NCI-H510A treated with DMSO at 0.1 percent for 48 hours (cell line): Measurements from ENCODE around the gene PRDM16.

ENCODE experiments used
- DNase-seq: peaks from one replicate; lab custom pipeline; 2025; lab: John Stamatoyannopoulos, UW

PRDM16 gene

GRCh38 chr1:3069491-3070308 lies 697 bp downstream of the PRDM16 start:
- no peak for DNase-seq

DNA sequence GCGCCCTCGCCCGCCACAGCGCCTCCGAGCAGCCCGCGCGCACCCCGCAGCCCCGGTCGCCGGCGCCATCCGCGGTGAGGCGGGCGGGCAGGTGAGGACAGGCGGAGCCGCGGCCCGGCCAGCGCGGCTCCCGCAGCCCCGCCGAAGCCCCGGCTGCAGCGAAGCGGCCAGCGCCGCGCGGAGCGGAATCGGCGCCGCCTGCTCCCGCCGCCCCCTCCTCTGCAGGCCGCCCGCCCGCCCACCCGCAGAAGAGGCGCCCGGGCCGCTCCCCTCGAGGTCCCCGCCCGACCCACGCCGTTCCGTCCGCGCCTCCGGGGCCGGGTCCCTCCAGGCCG lies 1.3 kb downstream of the PRDM16 start:
- no peak for DNase-seq

- DNase-seq, result no peak
Observed at GRCh38 chr1:3070644-3071564, 1.9 kb downstream of the PRDM16 start.

DNA sequence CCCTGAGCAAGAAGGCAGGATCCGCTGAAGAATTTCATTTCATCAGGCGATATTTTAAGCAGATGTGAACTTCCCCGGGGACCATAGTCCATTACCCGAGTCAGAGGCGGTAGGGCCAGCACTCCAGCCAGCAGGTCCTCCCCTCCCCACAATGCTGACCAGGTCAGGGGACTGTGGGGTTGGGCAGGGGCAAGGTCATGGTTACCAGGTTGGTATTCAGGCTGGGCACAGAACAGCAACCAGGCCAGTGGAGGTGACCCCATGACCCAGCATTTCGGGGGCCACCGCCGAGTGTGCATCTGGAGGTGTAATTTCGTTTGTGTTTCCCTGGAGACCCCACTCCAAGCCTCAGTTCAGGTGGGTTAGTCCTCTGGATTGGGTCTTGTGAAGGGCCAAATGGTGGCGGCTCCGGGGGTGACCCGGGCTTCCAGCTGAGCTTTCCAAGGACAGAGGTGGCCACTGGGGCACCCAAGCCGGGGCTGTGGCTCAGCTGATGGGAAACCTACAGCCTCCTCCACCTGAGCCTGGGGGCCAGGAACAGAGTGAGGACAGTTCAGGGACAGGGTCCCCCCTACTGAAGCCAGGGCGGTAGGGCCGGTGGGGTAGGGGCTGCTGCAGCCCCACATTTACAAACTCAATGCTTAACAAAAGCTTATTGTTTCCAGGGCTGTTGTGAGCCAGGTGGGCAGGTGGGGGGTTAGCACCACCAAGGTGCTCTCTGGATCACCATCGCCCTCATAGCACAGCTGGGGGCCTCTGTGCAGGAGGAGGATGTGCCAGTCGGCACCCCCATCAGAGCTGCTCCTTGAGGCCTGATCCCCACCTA lies 2.8 kb downstream of the PRDM16 start:
- no peak for DNase-seq

DNA sequence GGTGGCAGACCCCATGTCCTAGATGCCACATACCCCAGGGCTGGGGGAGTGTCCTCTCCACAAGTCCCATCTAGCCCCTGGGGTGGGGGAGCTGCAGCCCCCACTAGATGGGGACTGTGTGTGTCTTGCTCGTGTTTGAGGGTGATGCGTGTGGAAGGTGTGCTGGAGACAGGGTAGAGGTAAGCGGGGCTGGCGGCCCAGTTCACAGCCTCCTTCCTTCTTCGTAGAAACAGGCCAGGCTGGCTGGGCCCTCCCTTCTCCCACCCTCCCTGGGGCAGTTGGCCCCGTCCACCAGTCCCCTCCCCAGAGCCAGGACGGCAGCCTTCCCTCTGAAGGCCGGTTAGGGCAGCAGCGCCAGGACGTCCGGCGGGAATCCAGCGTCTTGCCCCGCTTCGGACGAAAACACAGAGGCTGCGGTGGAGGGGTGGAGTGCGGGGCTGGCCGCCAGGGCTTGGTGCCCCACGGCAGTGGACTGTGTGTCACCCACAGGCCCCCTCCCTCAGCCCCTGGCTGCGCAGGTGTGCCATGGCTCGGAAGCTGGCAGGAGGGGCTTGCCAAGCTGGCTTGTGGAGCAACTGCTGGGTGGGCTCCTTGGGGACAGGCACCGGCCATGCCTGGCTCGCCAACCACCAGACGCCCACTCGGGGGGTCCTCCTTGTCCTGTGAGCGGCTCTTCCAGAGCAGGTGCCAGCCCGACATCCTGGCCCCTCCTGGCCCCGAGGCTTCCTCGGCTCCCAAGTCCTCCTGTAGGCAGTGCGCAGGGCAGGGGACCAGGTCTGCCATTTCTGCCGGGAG lies 3.6 kb downstream of the PRDM16 start:
- DNase-seq, result no peak

DNA sequence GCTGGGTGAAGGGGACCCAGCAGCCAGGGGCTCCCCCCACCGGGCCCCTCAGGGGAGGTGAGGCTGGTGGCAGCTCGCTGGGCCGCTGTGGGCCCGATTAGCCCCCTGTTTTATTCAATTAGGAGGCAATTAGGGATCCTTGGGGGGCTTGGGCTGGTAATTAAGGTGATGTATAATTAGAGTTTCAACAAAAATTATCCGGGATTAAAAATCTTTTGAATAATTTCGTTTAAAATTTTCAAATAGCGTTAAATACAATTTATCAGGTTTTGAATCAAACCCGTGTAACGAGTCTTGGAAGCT lies 4.1 kb downstream of the PRDM16 start:
- DNase-seq, result no peak

DNA sequence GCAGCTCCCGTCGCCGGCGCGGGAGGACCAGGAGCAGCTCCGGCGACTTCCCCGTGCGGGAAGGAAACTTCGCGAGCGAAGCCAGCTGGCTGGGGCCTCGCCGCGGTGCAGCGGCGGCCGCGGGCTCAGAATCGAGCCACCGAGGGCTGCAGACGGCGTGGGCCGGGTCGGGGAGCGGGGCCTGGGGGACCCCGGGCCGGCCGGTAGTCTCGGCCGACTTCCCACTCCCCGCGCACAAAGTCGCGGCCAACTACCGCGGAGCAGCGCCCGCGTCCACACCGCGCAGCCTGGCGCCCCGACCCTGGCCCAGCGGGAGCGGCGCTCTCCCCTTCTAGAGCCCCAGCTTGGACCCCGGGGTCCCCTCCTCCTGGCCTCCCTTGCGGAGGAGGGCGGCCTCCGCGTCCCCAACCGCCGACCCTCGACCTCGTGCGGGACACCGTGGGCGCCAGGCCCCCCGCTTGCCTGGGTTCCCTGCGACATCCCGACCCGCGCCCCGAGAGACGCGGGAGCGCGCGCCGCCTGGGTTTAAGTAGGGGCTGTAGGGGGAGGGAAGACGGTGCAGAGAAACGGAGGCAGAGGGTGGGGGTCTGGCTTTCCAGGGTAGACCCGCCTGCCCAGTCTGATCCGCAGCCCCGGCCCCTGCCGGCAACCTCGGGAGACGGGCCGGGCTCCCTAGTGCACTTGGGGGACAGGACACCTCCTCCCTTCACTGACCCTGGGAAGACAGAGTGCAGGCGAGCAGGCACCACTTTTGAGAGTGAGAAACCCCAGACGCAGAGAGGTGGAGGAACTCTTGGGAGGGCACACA lies 4.7 kb downstream of the PRDM16 start:
- DNase-seq, result no peak

- DNase-seq, result no peak
Observed at GRCh38 chr1:3074297-3074741, 5.3 kb downstream of the PRDM16 start.

- no peak for DNase-seq
Observed at GRCh38 chr1:3074800-3075199, 5.8 kb downstream of the PRDM16 start.

GRCh38 chr1:3075666-3076362 lies 6.8 kb downstream of the PRDM16 start:
- DNase-seq, result no peak

DNA sequence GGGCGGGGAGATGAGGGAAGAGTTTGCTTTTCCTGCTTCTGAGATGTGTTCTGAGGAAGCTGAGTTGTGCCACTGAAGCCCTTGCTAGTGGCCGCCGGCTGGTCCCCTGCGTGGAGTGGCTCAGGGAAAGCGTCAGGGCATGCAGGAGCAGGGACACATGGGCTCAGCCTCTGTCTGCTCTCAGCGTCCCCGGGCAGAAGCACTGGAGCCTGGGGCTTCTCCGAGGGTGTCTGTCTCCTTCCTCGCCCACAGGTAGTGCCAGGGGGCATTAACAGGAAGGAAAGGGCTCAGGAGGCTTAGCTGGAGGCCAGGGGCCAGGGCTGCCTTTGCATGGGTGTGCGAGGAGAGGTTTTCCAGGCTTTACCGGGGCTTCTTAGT lies 7.3 kb downstream of the PRDM16 start:
- no peak for DNase-seq

- no peak for DNase-seq
Observed at GRCh38 chr1:3077081-3077480, 8.1 kb downstream of the PRDM16 start.

DNA sequence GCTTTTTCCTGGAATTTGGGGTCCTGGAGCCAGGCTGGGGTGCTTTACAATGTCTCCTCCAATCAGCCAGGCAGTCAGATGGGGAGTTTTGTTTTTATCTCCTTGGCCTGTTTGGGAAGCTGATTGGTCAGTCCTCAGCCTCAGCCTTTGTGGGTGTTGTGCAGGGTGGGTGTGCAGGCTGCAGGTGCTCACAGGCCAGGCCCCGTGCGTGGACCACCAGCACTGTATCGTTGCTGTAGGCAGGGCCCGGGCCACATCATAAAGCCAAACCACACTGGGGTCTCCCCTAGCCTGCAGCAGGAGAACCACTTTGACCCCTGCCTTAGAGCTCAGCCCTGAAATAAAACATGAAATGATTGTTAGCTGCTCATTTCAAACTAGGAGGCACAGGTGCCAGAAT lies 8.6 kb downstream of the PRDM16 start:
- no peak for DNase-seq

- no peak for DNase-seq
Observed at GRCh38 chr1:3078430-3078861, 9.4 kb downstream of the PRDM16 start.

DNA sequence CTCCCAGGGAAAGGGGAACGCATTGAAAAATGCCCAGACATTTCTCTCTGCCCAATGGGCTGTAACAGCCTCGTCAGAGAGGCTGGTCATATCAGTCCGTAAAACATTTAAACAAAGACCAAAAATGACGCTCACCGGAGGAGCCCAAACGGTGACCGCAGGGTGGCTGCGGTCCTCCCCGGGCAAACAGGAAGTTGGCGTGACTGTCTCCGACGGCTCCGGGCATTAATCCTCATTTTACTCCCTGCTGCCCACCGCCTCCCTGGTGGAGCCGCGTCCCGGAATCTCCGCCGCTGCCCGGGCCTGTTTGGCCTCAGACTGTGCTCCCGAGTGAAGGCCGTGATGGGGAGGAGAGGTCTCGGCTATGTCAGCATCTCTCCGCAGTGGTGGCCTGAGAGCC lies 9.9 kb downstream of the PRDM16 start:
- DNase-seq, result no peak

DNA sequence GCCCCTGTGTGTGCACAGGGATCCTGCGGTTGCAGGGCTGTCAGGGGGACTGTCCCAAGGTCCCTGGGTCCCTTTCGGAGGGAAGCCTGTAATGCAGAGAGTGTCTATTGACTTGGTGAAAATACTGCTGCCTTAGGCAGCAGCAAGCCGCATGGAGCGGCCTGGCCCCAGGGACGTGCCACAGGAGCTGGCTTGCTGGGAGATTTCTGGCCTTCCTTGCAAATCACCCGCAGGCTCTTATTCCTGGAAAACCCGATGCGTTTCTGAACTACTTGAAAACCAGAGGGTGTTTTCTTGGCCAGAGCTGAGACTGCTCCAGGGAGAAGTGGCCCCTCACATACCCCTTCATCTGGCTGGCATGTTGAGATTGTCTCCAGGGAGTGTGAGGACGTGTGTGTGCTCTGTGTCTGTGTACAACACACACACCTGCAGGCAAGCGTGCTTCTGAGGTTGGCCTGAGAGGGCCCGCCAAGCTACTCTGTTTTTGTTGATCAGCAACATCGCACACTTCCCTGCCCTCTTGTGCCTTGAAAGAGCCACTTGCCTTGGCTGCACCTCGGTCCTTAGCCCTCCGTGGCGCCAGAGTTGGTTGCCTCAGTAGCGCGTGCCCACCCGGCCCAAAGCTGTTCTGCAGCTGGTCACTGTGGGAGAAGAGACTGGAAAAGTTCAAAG lies 10.5 kb downstream of the PRDM16 start:
- no peak for DNase-seq

GRCh38 chr1:3080053-3080955 lies 11.3 kb downstream of the PRDM16 start:
- DNase-seq, result no peak

- no peak for DNase-seq
Observed at GRCh38 chr1:3081171-3081683, 12.2 kb downstream of the PRDM16 start.
